Activated naive CD4-positive, alpha-beta T cell treated with anti-CD3 and anti-CD28 coated beads, Interleukin-2, amount 10 ng/mL, durations not matched to agents 7 days and 5 days (primary cell): ENCODE results near the gene KRTAP10-1.
A peak's percentile ranks its signal among the peaks of the same experiment; 100 is the strongest.
"Not testable (repeated sequence)": the region's sequence is repeated elsewhere in the genome, so short reads cannot be mapped to it uniquely, and the experiment has no call there.

Experiments used
- CTCF ChIA-PET: fragments of 350-600 bp; sonication (Branson Sonifier 250); formaldehyde crosslinking; loops from one replicate; lab custom pipeline; 2021; ENCODE audit warnings: antibody characterized with exemption; lab: Charles Lee
- DNase-seq: peaks from one replicate; pipeline ENCODE4 v3.0.0-alpha.2; 2020
- H3K27ac Mint-ChIP-seq: one replicate; pipeline ENCODE4 v1.8.0; 2021; ENCODE audit warnings: mild to moderate bottlenecking, moderate library complexity, mixed read lengths
- H3K27me3 Mint-ChIP-seq: one replicate; pipeline ENCODE4 v1.8.0; 2021; ENCODE audit warnings: mild to moderate bottlenecking, mixed read lengths
- H3K36me3 Mint-ChIP-seq: one replicate; pipeline ENCODE4 v1.8.0; 2021; ENCODE audit warnings: mixed read lengths
- H3K4me1 Mint-ChIP-seq: one replicate; pipeline ENCODE4 v1.8.0; 2021; ENCODE audit warnings: mixed read lengths
- H3K4me3 Mint-ChIP-seq: one replicate; pipeline ENCODE4 v1.8.0; 2021; ENCODE audit warnings: mild to moderate bottlenecking, moderate library complexity, mixed read lengths
- H3K9me3 Mint-ChIP-seq: one replicate; pipeline ENCODE4 v1.8.0; 2021; ENCODE audit warnings: mixed read lengths

The KRTAP10-1 gene

DNA sequence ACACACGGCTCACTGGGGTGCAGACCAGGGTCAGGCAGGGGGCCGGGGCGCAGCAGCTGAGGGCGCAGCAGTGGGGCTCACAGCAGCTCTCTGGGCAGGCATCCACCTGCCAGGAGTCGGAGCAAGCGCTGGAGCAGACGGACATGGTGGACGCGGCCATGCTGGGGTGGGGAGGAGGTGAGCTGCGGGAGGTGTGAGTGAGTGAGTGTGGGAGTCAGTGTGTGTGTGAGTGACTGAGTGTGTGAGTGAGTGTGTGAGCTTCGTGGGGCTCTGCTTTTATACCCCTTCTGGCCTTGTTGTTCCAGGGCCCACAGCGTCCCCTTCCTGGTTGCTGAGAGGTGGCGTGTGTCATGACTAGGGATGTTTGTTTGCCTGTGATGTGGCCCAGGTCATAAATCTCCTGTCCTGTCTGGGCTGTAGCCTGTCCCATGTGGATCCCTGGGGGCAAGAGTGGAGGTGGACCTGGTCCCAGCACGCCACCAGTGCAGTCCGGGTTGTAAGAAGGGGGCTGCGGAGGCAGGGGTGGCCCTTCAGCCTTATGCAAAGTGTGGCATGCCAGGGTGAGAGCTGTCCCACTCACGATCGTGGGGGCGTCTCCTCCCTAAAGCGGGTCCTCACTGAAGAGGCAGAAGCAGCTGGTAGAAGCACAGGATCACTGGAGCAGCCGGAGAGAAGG is at the start of gene KRTAP10-1:
TSS of gene KRTAP10-1 (minus strand) at position 205 of the 676 bp plus-strand sequence. CDS start at position 160, 45 bp downstream.
- CTCF ChIA-PET: no interaction called here
- no peak for DNase-seq
- H3K36me3 Mint-ChIP-seq: no peaks in the 10 kb centered on the region
- H3K4me3 Mint-ChIP-seq: no peak within 1 kb of the TSS
- H3K9me3 Mint-ChIP-seq: no peaks in the 10 kb centered on the region
- H3K27ac Mint-ChIP-seq: no peak within 1 kb of the TSS
- peaks cover 25% of the 10 kb centered on the region for H3K27me3 Mint-ChIP-seq
- H3K4me1 Mint-ChIP-seq: no peaks in the 10 kb centered on the region

DNA sequence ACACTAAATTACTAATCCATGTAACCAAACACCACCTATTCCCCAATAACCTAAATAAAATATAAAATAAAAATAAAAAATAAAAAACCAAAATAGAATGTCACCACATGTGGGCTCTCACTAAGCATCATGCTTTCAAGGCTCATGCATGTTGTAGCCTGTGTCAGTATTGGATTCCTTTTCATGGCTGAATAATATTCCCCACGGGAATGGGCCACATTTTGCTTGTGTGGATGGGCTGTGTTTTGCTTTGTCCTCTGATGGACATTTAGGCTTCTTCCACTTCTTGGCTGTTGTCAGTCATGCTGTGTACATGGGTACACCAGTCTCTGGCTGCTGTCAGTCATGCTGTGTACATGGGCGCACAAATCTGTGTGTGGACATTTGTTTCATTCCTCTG is 49.1 kb upstream of the KRTAP10-1 start:
- peaks cover 52% of the 10 kb centered on the region for H3K27me3 Mint-ChIP-seq
- CTCF ChIA-PET: no interaction called here
- no peak for DNase-seq
- H3K27ac Mint-ChIP-seq: no peak overlapping the region
- no peak overlapping the region for H3K4me3 Mint-ChIP-seq
- peaks cover 3% of the 10 kb centered on the region for H3K36me3 Mint-ChIP-seq
- H3K4me1 Mint-ChIP-seq: peaks cover 4% of the 10 kb centered on the region
- H3K9me3 Mint-ChIP-seq: no peaks in the 10 kb centered on the region

DNA sequence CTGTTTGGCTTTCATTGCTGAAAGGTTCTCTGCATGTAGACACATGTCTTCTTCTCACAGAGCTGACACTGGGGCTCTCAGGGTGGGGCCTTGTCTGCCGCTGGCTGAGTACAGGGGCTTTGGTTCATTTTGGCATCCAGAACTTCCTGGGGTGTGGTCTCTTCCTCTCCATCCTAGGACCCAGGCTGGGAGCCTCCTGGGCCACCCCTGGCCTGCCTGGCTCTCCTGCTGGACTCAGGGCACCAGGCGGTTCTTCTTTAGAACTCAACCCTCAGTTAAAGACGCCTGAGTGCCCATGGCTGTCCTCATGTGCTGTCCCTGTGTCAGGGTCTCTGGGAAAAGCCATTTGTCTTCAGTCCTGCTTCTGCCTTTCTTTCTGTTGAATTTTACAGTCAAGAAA is 45.9 kb upstream of the KRTAP10-1 start:
- peaks cover 16% of the 10 kb centered on the region for H3K4me1 Mint-ChIP-seq
- H3K36me3 Mint-ChIP-seq: peaks cover 5% of the 10 kb centered on the region
- peaks cover 44% of the 10 kb centered on the region for H3K27me3 Mint-ChIP-seq
- H3K27ac Mint-ChIP-seq: no peak overlapping the region
- peaks cover 10% of the 10 kb centered on the region for H3K9me3 Mint-ChIP-seq
- no peak overlapping the region for H3K4me3 Mint-ChIP-seq
- DNase-seq: no peak
- CTCF ChIA-PET: no interaction called here

- CTCF ChIA-PET: no interaction called here
These were observed 43.8 kb upstream of the KRTAP10-1 start for GRCh38 chr21:44583800-44584147.

GRCh38 chr21:44583089-44583799 is 43.2 kb upstream of the KRTAP10-1 start:
- Mint-ChIP-seq H3K4me3 (no peak overlapping the region), H3K4me1 (peaks cover 16% of the 10 kb centered on the region), H3K36me3 (peaks cover 5% of the 10 kb centered on the region), H3K9me3 (peaks cover 21% of the 10 kb centered on the region), H3K27ac (no peak overlapping the region), H3K27me3 (peaks cover 46% of the 10 kb centered on the region)
- no peak for DNase-seq
- CTCF ChIA-PET: no interaction called here

More at GRCh38 chr21:44583800-44584147, 43.8 kb upstream of the KRTAP10-1 start:
- peaks cover 46% of the 10 kb centered on the region for H3K27me3 Mint-ChIP-seq
- DNase-seq: peak; percentile 47
- peaks cover 20% of the 10 kb centered on the region for H3K9me3 Mint-ChIP-seq
- no peak overlapping the region for H3K4me3 Mint-ChIP-seq
- H3K36me3 Mint-ChIP-seq: peaks cover 5% of the 10 kb centered on the region
- peaks cover 16% of the 10 kb centered on the region for H3K4me1 Mint-ChIP-seq
- H3K27ac Mint-ChIP-seq: no peak overlapping the region

GRCh38 chr21:44582055-44582454 is 42.1 kb upstream of the KRTAP10-1 start:
- CTCF ChIA-PET: no interaction called here
- Mint-ChIP-seq H3K9me3 (peaks cover 32% of the 10 kb centered on the region), H3K27ac (no peak overlapping the region), H3K4me3 (no peak overlapping the region), H3K4me1 (peaks cover 16% of the 10 kb centered on the region), H3K36me3 (peaks cover 11% of the 10 kb centered on the region), H3K27me3 (peaks cover 42% of the 10 kb centered on the region)
- no peak for DNase-seq

DNA sequence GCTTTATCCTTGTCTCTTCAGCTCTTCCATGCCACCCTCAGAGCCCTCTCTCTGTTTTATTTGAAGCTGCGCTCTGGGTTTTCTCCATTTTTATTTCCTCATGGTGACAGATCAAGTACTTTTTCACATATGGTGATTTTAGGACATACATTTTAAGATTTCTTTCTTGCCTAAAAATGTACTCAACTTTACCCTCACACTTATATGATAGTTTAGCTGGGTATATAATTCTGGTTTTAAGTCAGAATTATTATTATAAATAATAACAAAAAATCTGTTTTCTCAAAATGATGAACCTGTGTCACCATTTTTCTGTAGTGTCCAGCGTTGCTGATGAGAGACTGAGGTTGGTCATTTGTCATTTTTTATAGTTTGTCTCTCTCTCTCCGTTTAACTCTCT is 41.2 kb upstream of the KRTAP10-1 start:
- no peak for DNase-seq
- Mint-ChIP-seq H3K4me1 (peaks cover 16% of the 10 kb centered on the region), H3K36me3 (peaks cover 11% of the 10 kb centered on the region), H3K4me3 (no peak overlapping the region), H3K27me3 (peaks cover 33% of the 10 kb centered on the region), H3K27ac (no peak overlapping the region), H3K9me3 (peaks cover 39% of the 10 kb centered on the region)
- CTCF ChIA-PET: interaction anchor here (0.7 kb wide), 1 partner anchor 76 kb away, joined by 3 read pairs; no protein-coding TSS in a partner anchor

- Mint-ChIP-seq H3K9me3 (peaks cover 42% of the 10 kb centered on the region), H3K27me3 (peaks cover 25% of the 10 kb centered on the region)
- CTCF ChIA-PET: interaction anchor here (0.7 kb wide), 1 partner anchor 75 kb away, joined by 3 read pairs; no protein-coding TSS in a partner anchor
These were observed 40.3 kb upstream of the KRTAP10-1 start, which contains the start of gene KRTAP10-5 for GRCh38 chr21:44580231-44580821. KRTAP10-5 (minus strand) TSS chr21:44580604; CDS start chr21:44580578, 26 bp downstream.

GRCh38 chr21:44579833-44580144 is 39.8 kb upstream of the KRTAP10-1 start:
- Mint-ChIP-seq H3K4me3 (no peak overlapping the region), H3K27me3 (peaks cover 25% of the 10 kb centered on the region), H3K36me3 (peaks cover 11% of the 10 kb centered on the region), H3K4me1 (peaks cover 16% of the 10 kb centered on the region), H3K9me3 (peaks cover 42% of the 10 kb centered on the region), H3K27ac (no peak overlapping the region)
- DNase-seq: no peak
- CTCF ChIA-PET: no interaction called here

More at GRCh38 chr21:44580231-44580821, 40.3 kb upstream of the KRTAP10-1 start, which contains the start of gene KRTAP10-5:
- H3K4me3 Mint-ChIP-seq, DNase-seq, H3K27ac Mint-ChIP-seq: not testable (repeated sequence)
- Mint-ChIP-seq H3K36me3 (peaks cover 11% of the 10 kb centered on the region), H3K4me1 (peaks cover 16% of the 10 kb centered on the region)

DNA sequence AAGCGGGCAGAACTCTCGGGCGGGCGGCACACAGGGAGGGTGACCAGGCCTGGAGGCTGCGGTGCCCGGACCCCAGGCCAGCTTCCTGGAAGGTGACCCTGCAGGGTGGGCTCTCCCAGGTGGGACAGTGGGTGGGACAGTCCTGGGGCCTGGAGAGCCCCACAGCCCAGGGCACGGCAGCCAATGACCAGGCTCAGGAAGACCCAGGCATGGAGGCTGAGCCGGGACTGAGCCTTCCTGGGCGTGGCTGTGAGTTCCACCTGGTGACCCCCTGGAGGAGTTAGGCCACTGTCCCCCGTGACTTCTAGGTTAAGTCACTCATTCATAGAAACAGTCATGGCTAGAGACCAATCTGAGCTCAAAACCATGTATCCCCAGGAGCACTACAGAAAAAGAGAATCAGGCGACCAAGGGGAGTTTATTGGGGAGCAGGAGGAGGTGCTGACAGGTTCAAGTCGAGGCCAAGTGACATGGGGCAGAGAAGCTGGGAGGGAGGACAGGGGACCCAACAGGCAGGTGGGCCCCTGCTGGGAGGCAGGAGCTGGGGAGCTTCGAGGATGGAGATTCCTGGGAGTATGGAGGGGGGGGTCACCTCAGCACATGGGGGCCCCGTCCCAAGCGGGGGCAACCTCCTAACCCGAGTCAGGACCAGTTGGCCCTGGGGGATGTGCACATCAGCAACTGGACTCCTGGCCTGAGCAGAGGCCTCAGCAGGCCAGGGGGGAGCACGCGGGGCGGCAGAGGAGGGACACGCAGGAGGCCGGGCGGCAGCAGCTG is 39.2 kb upstream of the KRTAP10-1 start:
- peaks cover 30% of the 10 kb centered on the region for H3K27me3 Mint-ChIP-seq
- peaks cover 11% of the 10 kb centered on the region for H3K36me3 Mint-ChIP-seq
- no peak overlapping the region for H3K4me3 Mint-ChIP-seq
- no peak overlapping the region for H3K27ac Mint-ChIP-seq
- peaks cover 14% of the 10 kb centered on the region for H3K4me1 Mint-ChIP-seq
- no peak for DNase-seq
- H3K9me3 Mint-ChIP-seq: peaks cover 42% of the 10 kb centered on the region
- CTCF ChIA-PET: no interaction called here

GRCh38 chr21:44578371-44579055 is 38.5 kb upstream of the KRTAP10-1 start:
- CTCF ChIA-PET: no interaction called here
- Mint-ChIP-seq H3K36me3 (peaks cover 11% of the 10 kb centered on the region), H3K9me3 (peaks cover 42% of the 10 kb centered on the region), H3K27ac (no peak overlapping the region), H3K4me1 (peaks cover 6% of the 10 kb centered on the region), H3K4me3 (no peak overlapping the region), H3K27me3 (peaks cover 37% of the 10 kb centered on the region)
- no peak for DNase-seq

DNA sequence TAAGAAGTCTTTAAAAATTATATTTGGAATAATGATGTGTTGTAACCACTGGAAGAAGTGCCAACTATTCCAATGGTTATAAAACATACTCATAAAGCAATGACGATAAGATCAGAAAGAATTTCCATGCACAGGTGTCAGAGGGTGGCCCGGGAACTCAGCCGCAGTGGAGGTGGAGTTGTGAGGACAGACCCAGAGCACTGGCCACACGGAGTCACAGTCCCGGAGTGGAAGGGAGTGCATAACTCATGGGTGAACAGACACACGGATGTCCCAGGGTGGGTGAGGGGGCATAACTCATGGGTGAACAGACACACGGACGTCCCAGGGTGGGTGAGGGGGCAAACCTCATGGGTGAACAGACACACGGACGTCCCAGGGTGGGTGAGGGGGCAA is 36.0 kb upstream of the KRTAP10-1 start:
- H3K4me1 Mint-ChIP-seq: no peaks in the 10 kb centered on the region
- peaks cover 9% of the 10 kb centered on the region for H3K36me3 Mint-ChIP-seq
- CTCF ChIA-PET: no interaction called here
- H3K27me3 Mint-ChIP-seq: peaks cover 45% of the 10 kb centered on the region
- peaks cover 33% of the 10 kb centered on the region for H3K9me3 Mint-ChIP-seq
- no peak for DNase-seq
- H3K4me3 Mint-ChIP-seq: no peak overlapping the region
- no peak overlapping the region for H3K27ac Mint-ChIP-seq

- no peak for DNase-seq
- peaks cover 9% of the 10 kb centered on the region for H3K36me3 Mint-ChIP-seq
- no peak overlapping the region for H3K27ac Mint-ChIP-seq
- no peaks in the 10 kb centered on the region for H3K4me1 Mint-ChIP-seq
- CTCF ChIA-PET: interaction anchor here (0.9 to 1.0 kb wide), 2 partner anchors 39 to 143 kb away, joined by 3 read pairs; no protein-coding TSS in a partner anchor
- H3K4me3 Mint-ChIP-seq: no peak overlapping the region
- peaks cover 30% of the 10 kb centered on the region for H3K9me3 Mint-ChIP-seq
- peaks cover 44% of the 10 kb centered on the region for H3K27me3 Mint-ChIP-seq
These were observed 35.5 kb upstream of the KRTAP10-1 start for GRCh38 chr21:44575307-44576024.
